Neural cell (in vitro differentiated cells): ENCODE results near the gene MRPS22. TPM values are rescaled to one million over a fixed set of nuclear protein-coding genes. Genes with fewer than 3 reads are reported as not detected.
A peak's percentile ranks its signal among the peaks of the same experiment; 100 is the strongest.

ENCODE experiments used
- H2AFZ ChIP-seq: fragments of 200-600, 300-800 bp; sonication (generic), shearing (Covaris generic); 2 replicates; pipeline ENCODE4 v1.6.0; 2014; ENCODE audit warnings: low read depth, mild to moderate bottlenecking, antibody characterized with exemption, low read length, moderate library complexity
- H3F3A ChIP-seq: fragments of 200-600 bp; shearing (Covaris generic); 2 replicates; pipeline ENCODE4 v1.6.1; 2016; ENCODE audit warnings: mild to moderate bottlenecking, moderate library complexity, mixed read lengths, antibody characterized with exemption, low read length; ENCODE audit not compliant: insufficient read depth, poor library complexity, severe bottlenecking
- H3K27ac ChIP-seq: fragments of 200-600, 300-800 bp; sonication (generic), shearing (Covaris generic); 2 replicates; pipeline ENCODE4 v1.5.1; 2014; ENCODE audit warnings: mild to moderate bottlenecking, low read length, moderate library complexity
- H3K27me3 ChIP-seq: fragments of 300-800, 200-600 bp; sonication (generic), shearing (Covaris generic); 2 replicates; pipeline ENCODE4 v1.6.0; 2014; ENCODE audit warnings: mild to moderate bottlenecking, low read depth, low read length, moderate library complexity; ENCODE audit not compliant: insufficient read depth
- H3K36me3 ChIP-seq: fragments of 300-800, 200-600 bp; sonication (generic), shearing (Covaris generic); 2 replicates; pipeline ENCODE4 v1.5.1; 2014; ENCODE audit warnings: mild to moderate bottlenecking, antibody characterized with exemption, low read length, moderate library complexity; ENCODE audit not compliant: insufficient read depth
- H3K4me2 ChIP-seq: fragments of 300-800, 200-600 bp; sonication (generic), shearing (Covaris generic); 2 replicates; pipeline ENCODE4 v1.6.0; 2014; ENCODE audit warnings: mild to moderate bottlenecking, low read length
- H3K4me3 ChIP-seq: fragments of 300-800, 200-600 bp; sonication (generic), shearing (Covaris generic); 2 replicates; pipeline ENCODE4 v1.5.1; 2014; ENCODE audit warnings: mild to moderate bottlenecking, low read length, moderate library complexity
- H3K79me2 ChIP-seq: fragments of 200-600 bp; shearing (Covaris generic); replicated peaks from 2 replicates; pipeline ENCODE4 v1.6.0; 2014; ENCODE audit warnings: mild to moderate bottlenecking, low read length, moderate library complexity; ENCODE audit not compliant: insufficient read depth
- H3K9ac ChIP-seq: fragments of 300-800, 200-600 bp; sonication (generic), shearing (Covaris generic); 2 replicates; pipeline ENCODE4 v1.6.1; 2016; ENCODE audit warnings: mild to moderate bottlenecking, low read length, mixed read lengths
- H3K9me2 ChIP-seq: fragments of 200-600 bp; shearing (Covaris generic); 2 replicates; pipeline ENCODE4 v1.6.1; 2016; ENCODE audit warnings: mild to moderate bottlenecking, low read length, mixed read lengths; ENCODE audit not compliant: insufficient read depth
- H3K9me3 ChIP-seq: fragments of 200-600, 300-800 bp; sonication (generic), shearing (Covaris generic); 2 replicates; pipeline ENCODE4 v1.6.1; 2016; ENCODE audit warnings: mild to moderate bottlenecking, mixed run types, low read length, moderate library complexity, mixed read lengths
- H4K20me1 ChIP-seq: fragments of 200-600 bp; shearing (Covaris generic); 2 replicates; pipeline ENCODE4 v1.6.1; 2016; ENCODE audit warnings: mild to moderate bottlenecking, mixed run types; ENCODE audit not compliant: insufficient read depth
- CTCF ChIP-seq: fragments of 450-650 bp; IDR thresholded peaks from 2 replicates; pipeline ENCODE4 v1.5.1; 2014; ENCODE audit warnings: antibody characterized with exemption, mild to moderate bottlenecking, moderate library complexity; ENCODE audit not compliant: poor library complexity, severe bottlenecking
- EP300 ChIP-seq: fragments of 450-650 bp; conservative IDR thresholded peaks from 2 replicates; pipeline ENCODE4 v1.6.1; 2014; ENCODE audit warnings: antibody characterized with exemption, mild to moderate bottlenecking, moderate library complexity; ENCODE audit not compliant: poor library complexity, severe bottlenecking
- EZH2 ChIP-seq: fragments of 200-600, 300-800 bp; shearing (Covaris generic), sonication (generic); IDR thresholded peaks from 2 replicates; pipeline ENCODE4 v1.6.1; 2014; ENCODE audit warnings: antibody characterized with exemption, low read length, borderline replicate concordance, mild to moderate bottlenecking; ENCODE audit not compliant: insufficient read depth, poor library complexity, severe bottlenecking
- MXI1 ChIP-seq: fragments of 450-650 bp; conservative IDR thresholded peaks from 2 replicates; pipeline ENCODE4 v1.6.1; 2014; ENCODE audit warnings: antibody characterized with exemption, mild to moderate bottlenecking; ENCODE audit not compliant: poor library complexity, severe bottlenecking
- POLR2AphosphoS5 ChIP-seq: IDR thresholded peaks from 2 replicates; pipeline ENCODE4 v1.6.1; 2012
- RAD21 ChIP-seq: fragments of 450-650 bp; conservative IDR thresholded peaks from 2 replicates; pipeline ENCODE4 v1.6.1; 2014; ENCODE audit warnings: antibody characterized with exemption, mild to moderate bottlenecking, moderate library complexity
- REST ChIP-seq: IDR thresholded peaks from 2 replicates; pipeline ENCODE4 v1.6.1; 2012; ENCODE audit warnings: borderline replicate concordance
- SMC3 ChIP-seq: fragments of 450-650 bp; conservative IDR thresholded peaks from 2 replicates; pipeline ENCODE4 v1.6.1; 2014; ENCODE audit warnings: antibody characterized with exemption, mild to moderate bottlenecking, moderate library complexity; ENCODE audit not compliant: poor library complexity
- TAF1 ChIP-seq: IDR thresholded peaks from 2 replicates; pipeline ENCODE4 v1.6.1; 2012; ENCODE audit warnings: low read depth
- polyA plus RNA-seq: library from polyadenylated mRNA; depleted of rRNA; stranded (reverse); fragments of >200 nt; gene quantifications from 2 replicates; pipeline ENCODE4 v1.2.3, GENCODE V29; 2014

The MRPS22 gene
- polyA plus RNA-seq, 1 donor from 2014 or later: 80.7 TPM

- H3K79me2 ChIP-seq: peaks cover 15% of the 10 kb centered on the region
- no peaks in the 10 kb centered on the region for H3K27me3 ChIP-seq
- no peaks in the 10 kb centered on the region for H3K36me3 ChIP-seq
- H3K4me3 ChIP-seq: no peak overlapping the region
- H3K27ac ChIP-seq: no peak overlapping the region
- no peak overlapping the region for H2AFZ ChIP-seq
- no peak overlapping the region for H3K4me2 ChIP-seq
- no peak overlapping the region for H3K9ac ChIP-seq
- TF ChIP-seq EZH2: no peak
- no peak for TF ChIP-seq MXI1
- no peak for TF ChIP-seq POLR2AphosphoS5
- no peak for TF ChIP-seq EP300
- TF ChIP-seq CTCF: no peak
- no peak for TF ChIP-seq SMC3
- no peak for TF ChIP-seq REST
- no peak for TF ChIP-seq TAF1
- TF ChIP-seq RAD21: no peak
- H4K20me1 ChIP-seq: no peaks in the 10 kb centered on the region
- H3K9me2 ChIP-seq: no peaks in the 10 kb centered on the region
- no peaks in the 10 kb centered on the region for H3F3A ChIP-seq
- H3K9me3 ChIP-seq: no peaks in the 10 kb centered on the region
These were observed 1.8 kb upstream of the MRPS22 start for GRCh38 chr3:139342054-139342453.

GRCh38 chr3:139346771-139347170, 3.0 kb downstream of the MRPS22 start:
- Histone ChIP-seq H3F3A (no peaks in the 10 kb centered on the region), H3K27ac (no peak overlapping the region), H3K36me3 (peaks cover 8% of the 10 kb centered on the region), H2AFZ (no peak overlapping the region), H3K27me3 (no peaks in the 10 kb centered on the region), H3K9me3 (no peaks in the 10 kb centered on the region), H4K20me1 (no peaks in the 10 kb centered on the region), H3K9me2 (no peaks in the 10 kb centered on the region), H3K79me2 (peaks cover 15% of the 10 kb centered on the region), H3K4me3 (no peak overlapping the region), H3K4me2 (no peak overlapping the region), H3K9ac (no peak overlapping the region)
- no peak for TF ChIP-seq POLR2AphosphoS5

- H3K36me3 ChIP-seq: peaks cover 8% of the 10 kb centered on the region
- no peaks in the 10 kb centered on the region for H3K9me3 ChIP-seq
- H3K4me2 ChIP-seq: no peak overlapping the region
- H3K27ac ChIP-seq: no peak overlapping the region
- no peak overlapping the region for H3K4me3 ChIP-seq
- peak; percentile 59 for TF ChIP-seq SMC3
- no peak for TF ChIP-seq TAF1
- TF ChIP-seq POLR2AphosphoS5: no peak
- no peak for TF ChIP-seq EP300
- TF ChIP-seq EZH2: no peak
- TF ChIP-seq CTCF: peak; percentile 70
- TF ChIP-seq MXI1: no peak
- TF ChIP-seq RAD21: peak; percentile 43
- no peak for TF ChIP-seq REST
- no peaks in the 10 kb centered on the region for H4K20me1 ChIP-seq
- no peaks in the 10 kb centered on the region for H3K27me3 ChIP-seq
- H3F3A ChIP-seq: no peaks in the 10 kb centered on the region
- H3K9ac ChIP-seq: no peak overlapping the region
- no peaks in the 10 kb centered on the region for H3K79me2 ChIP-seq
- H3K9me2 ChIP-seq: no peaks in the 10 kb centered on the region
- H2AFZ ChIP-seq: no peak overlapping the region
These were observed 10.2 kb downstream of the MRPS22 start for GRCh38 chr3:139353920-139354556.
